ENCODE data around the gene PIK3CD.

DNA sequence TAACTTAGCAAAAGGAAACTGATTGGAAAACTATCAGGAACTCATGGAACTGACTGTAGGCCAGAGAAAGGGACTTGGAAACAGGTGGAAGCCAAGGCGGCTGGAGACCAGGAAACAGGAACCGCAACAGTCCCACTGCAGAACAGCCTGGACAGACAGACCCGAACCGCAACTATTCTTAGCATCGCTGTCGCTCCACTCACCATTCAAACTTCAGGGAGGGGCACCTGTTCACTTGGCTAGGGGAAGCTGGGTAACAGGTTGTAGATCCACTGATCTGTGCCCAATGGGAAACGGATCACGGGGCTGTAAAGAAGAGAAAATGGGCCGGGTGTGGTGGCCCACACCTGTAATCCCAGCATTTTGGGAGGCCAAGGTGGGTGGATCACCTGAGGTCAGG is 110.3 kb downstream of the PIK3CD start:
- TF ChIP-seq, protein P1, sequence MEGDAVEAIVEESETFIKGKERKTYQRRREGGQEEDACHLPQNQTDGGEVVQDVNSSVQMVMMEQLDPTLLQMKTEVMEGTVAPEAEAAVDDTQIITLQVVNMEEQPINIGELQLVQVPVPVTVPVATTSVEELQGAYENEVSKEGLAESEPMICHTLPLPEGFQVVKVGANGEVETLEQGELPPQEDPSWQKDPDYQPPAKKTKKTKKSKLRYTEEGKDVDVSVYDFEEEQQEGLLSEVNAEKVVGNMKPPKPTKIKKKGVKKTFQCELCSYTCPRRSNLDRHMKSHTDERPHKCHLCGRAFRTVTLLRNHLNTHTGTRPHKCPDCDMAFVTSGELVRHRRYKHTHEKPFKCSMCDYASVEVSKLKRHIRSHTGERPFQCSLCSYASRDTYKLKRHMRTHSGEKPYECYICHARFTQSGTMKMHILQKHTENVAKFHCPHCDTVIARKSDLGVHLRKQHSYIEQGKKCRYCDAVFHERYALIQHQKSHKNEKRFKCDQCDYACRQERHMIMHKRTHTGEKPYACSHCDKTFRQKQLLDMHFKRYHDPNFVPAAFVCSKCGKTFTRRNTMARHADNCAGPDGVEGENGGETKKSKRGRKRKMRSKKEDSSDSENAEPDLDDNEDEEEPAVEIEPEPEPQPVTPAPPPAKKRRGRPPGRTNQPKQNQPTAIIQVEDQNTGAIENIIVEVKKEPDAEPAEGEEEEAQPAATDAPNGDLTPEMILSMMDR (conservative IDR thresholded peaks at IDR 0.05), result no peak
- no peak for TF ChIP-seq EZH2 (IDR thresholded peaks at IDR 0.05; ENCODE audit: low read depth)

Data from PC-9 (cell line).